A673 (cell line): ENCODE results near the gene THOC2.

Source experiments
- EZH2 ChIP-seq: fragments of 200-600 bp; sonication (generic); IDR thresholded peaks from 2 replicates; pipeline ENCODE4 v1.6.1; 2017; ENCODE audit warnings: borderline replicate concordance, low read depth, mild to moderate bottlenecking, mixed read lengths, antibody characterized with exemption, low read length; ENCODE audit not compliant: poor library complexity, severe bottlenecking
- TF ChIP-seq, protein P1 (sequence below): fragments of 300-800, 200-600 bp; sonication (generic); conservative IDR thresholded peaks from 2 replicates; pipeline ENCODE4 v1.5.1; 2017; ENCODE audit warnings: low read depth, mild to moderate bottlenecking, antibody characterized with exemption, low read length, moderate library complexity, mixed read lengths

- TF ChIP-seq, protein P1, sequence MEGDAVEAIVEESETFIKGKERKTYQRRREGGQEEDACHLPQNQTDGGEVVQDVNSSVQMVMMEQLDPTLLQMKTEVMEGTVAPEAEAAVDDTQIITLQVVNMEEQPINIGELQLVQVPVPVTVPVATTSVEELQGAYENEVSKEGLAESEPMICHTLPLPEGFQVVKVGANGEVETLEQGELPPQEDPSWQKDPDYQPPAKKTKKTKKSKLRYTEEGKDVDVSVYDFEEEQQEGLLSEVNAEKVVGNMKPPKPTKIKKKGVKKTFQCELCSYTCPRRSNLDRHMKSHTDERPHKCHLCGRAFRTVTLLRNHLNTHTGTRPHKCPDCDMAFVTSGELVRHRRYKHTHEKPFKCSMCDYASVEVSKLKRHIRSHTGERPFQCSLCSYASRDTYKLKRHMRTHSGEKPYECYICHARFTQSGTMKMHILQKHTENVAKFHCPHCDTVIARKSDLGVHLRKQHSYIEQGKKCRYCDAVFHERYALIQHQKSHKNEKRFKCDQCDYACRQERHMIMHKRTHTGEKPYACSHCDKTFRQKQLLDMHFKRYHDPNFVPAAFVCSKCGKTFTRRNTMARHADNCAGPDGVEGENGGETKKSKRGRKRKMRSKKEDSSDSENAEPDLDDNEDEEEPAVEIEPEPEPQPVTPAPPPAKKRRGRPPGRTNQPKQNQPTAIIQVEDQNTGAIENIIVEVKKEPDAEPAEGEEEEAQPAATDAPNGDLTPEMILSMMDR: no peak
- no peak for TF ChIP-seq EZH2
These were observed 32.4 kb upstream of the THOC2 start for GRCh38 chrX:123764967-123765871.
